ENCODE measurements around the gene HS3ST5. TPM values are rescaled to one million over a fixed set of nuclear protein-coding genes. Genes with fewer than 3 reads are reported as not detected.

Gene HS3ST5
- total RNA-seq, 1 experiment from 2014 or later, result 14.4 TPM

DNA sequence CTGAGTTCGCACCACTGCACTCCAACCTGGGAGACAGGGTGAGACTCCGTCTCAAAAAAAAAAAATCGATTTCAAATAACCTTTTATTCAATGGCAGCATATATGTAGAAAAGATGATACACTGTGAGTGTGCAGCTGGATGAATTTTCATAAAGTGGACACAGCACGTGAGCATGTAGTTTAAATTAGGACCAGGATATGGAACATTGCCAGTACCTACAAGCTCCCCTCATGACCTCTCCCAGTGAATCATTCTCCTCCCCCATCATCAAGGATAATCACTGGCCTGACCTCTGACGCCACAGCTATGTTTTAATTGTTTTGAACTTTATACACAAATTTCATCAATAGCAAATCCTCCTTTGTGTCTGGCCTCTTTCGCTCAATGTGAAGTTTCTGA lies 318.1 kb downstream of the HS3ST5 start:
- Histone ChIP-seq H2BK120ac (ENCODE audit: low read depth, low read length, poor library complexity, severe bottlenecking) (no peak overlapping the region), H2BK12ac (ENCODE audit: insufficient read length, low read depth, low read length) (no peak overlapping the region), H3K9me3 (ENCODE audit: control insufficient read depth, low read depth, low read length) (no peaks in the 10 kb centered on the region), H3K4ac (ENCODE audit: low read depth, low read length) (no peak overlapping the region), H3K4me2 (ENCODE audit: insufficient read depth, insufficient read length, low read length) (no peak overlapping the region), H3K4me1 (ENCODE audit: insufficient read depth, low read length) (no peaks in the 10 kb centered on the region), H4K8ac (replicated peaks; ENCODE audit: insufficient read length, low read depth, low read length) (no peak overlapping the region), H2BK20ac (ENCODE audit: low read depth, low read length, poor library complexity, severe bottlenecking) (no peak overlapping the region), H3T11ph (ENCODE audit: low read length) (no peak overlapping the region), H3K27me3 (ENCODE audit: insufficient read depth, low read length) (no peaks in the 10 kb centered on the region), H4K5ac (ENCODE audit: insufficient read length, low read depth, low read length) (no peak overlapping the region), H3K23ac (ENCODE audit: insufficient read length, low read depth, low read length) (no peak overlapping the region), H2AK5ac (ENCODE audit: insufficient read length, low read length) (no peak overlapping the region), H3K18ac (ENCODE audit: insufficient read length, low read depth, low read length) (no peak overlapping the region), H3K79me1 (ENCODE audit: insufficient read depth, low read depth, low read length, poor library complexity, severe bottlenecking) (no peaks in the 10 kb centered on the region), H3K56ac (ENCODE audit: insufficient read length, low read depth, low read length) (no peak overlapping the region), H2BK5ac (ENCODE audit: insufficient read length, low read length) (no peak overlapping the region), H2AFZ (ENCODE audit: low read length) (no peak overlapping the region), H4K91ac (ENCODE audit: insufficient read length, low read depth, low read length) (no peak overlapping the region), H3K14ac (ENCODE audit: insufficient read depth, low read length) (no peak overlapping the region), H2BK15ac (ENCODE audit: low read depth, low read length) (no peak overlapping the region), H3K23me2 (ENCODE audit: insufficient read length, low read depth, low read length, poor library complexity, severe bottlenecking) (no peaks in the 10 kb centered on the region), H3K79me2 (ENCODE audit: insufficient read depth, low read length) (no peaks in the 10 kb centered on the region), H4K20me1 (ENCODE audit: control insufficient read depth, insufficient read depth, insufficient read length) (no peaks in the 10 kb centered on the region), H3K9ac (ENCODE audit: extremely low read depth, insufficient read length, low read length) (no peak overlapping the region), H3K27ac (ENCODE audit: insufficient read length, low read depth, low read length) (no peak overlapping the region)
- H3K36me3 Mint-ChIP-seq (ENCODE audit: insufficient read depth in 1 of 3, low read depth in 3 of 3), result no peaks in the 10 kb centered on the region; a peak in 1 of 7 replicates
- TF ChIP-seq, protein P1, sequence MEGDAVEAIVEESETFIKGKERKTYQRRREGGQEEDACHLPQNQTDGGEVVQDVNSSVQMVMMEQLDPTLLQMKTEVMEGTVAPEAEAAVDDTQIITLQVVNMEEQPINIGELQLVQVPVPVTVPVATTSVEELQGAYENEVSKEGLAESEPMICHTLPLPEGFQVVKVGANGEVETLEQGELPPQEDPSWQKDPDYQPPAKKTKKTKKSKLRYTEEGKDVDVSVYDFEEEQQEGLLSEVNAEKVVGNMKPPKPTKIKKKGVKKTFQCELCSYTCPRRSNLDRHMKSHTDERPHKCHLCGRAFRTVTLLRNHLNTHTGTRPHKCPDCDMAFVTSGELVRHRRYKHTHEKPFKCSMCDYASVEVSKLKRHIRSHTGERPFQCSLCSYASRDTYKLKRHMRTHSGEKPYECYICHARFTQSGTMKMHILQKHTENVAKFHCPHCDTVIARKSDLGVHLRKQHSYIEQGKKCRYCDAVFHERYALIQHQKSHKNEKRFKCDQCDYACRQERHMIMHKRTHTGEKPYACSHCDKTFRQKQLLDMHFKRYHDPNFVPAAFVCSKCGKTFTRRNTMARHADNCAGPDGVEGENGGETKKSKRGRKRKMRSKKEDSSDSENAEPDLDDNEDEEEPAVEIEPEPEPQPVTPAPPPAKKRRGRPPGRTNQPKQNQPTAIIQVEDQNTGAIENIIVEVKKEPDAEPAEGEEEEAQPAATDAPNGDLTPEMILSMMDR (conservative IDR thresholded peaks at IDR 0.05), result no peak
- H3K4me3 Mint-ChIP-seq, result no peak overlapping the region
- DNase-seq, result no peak
- no peak overlapping the region for H3K27ac Mint-ChIP-seq
- WGBS (ENCODE audit: extremely low coverage, insufficient read length, low lambda C conversion rate), result no CpG with 5 or more reads among the region's 6 CpGs
- no peaks in the 10 kb centered on the region for H3K4me1 Mint-ChIP-seq
- H3K9me3 Mint-ChIP-seq, result no peaks in the 10 kb centered on the region; a peak in 1 of 5 replicates
- no peaks in the 10 kb centered on the region for H3K27me3 Mint-ChIP-seq (ENCODE audit: low read depth)
